PC-9 (cell line): Measurements from ENCODE around the gene FUT3. TPM values are rescaled to one million over a fixed set of nuclear protein-coding genes. Genes with fewer than 3 reads are reported as not detected.

Source experiments
- BruUV-seq: library from RNA; stranded (reverse); fragments of 400-500 nt; replicated peaks from 2 replicates; lab custom pipeline; 2021; lab: Mats Ljungman, UMichigan
- CTCF ChIA-PET: fragments of 300-600 bp; sonication (Branson Sonifier 250); formaldehyde crosslinking; loops from one replicate; lab custom pipeline; 2022; ENCODE audit warnings: antibody characterized with exemption; lab: Charles Lee
- POLR2A ChIA-PET: fragments of 300-600 bp; sonication (Branson Sonifier 250); formaldehyde crosslinking; loops from one replicate; lab custom pipeline; 2022; ENCODE audit warnings: antibody characterized with exemption; ENCODE audit not compliant: unreplicated experiment; lab: Charles Lee
- DNase-seq, 2 experiments: peaks; one replicate each; pipeline versions ENCODE4 v3.0.0 to v3.0.0-alpha.2; 2015 to 2022; ENCODE audit warnings: mixed read lengths in 1 of 2
- H2AFZ ChIP-seq: fragments of 200-600 bp; sonication (generic); 2 replicates; pipeline ENCODE4 v1.8.1; 2017; ENCODE audit warnings: antibody characterized with exemption
- H3F3A ChIP-seq: fragments of 200-600 bp; sonication (generic); 2 replicates; pipeline ENCODE4 v1.8.1; 2017; ENCODE audit warnings: antibody characterized with exemption, mild to moderate bottlenecking, low read depth; ENCODE audit not compliant: insufficient read depth
- H3K27ac ChIP-seq: fragments of 200-600 bp; sonication (generic); 2 replicates; pipeline ENCODE4 v1.6.1; 2016; ENCODE audit warnings: mixed run types
- H3K27me3 ChIP-seq: fragments of 200-600 bp; sonication (generic); 2 replicates; pipeline ENCODE4 v1.6.1; 2016; ENCODE audit warnings: low read depth, mixed run types; ENCODE audit not compliant: insufficient read depth
- H3K36me3 ChIP-seq: fragments of 200-600 bp; sonication (generic); 2 replicates; pipeline ENCODE4 v1.6.1; 2016; ENCODE audit warnings: low read depth, mixed run types
- H3K4me1 ChIP-seq: fragments of 200-600 bp; sonication (generic); replicated peaks from 2 replicates; pipeline ENCODE4 v1.6.1; 2016; ENCODE audit warnings: mixed run types; ENCODE audit not compliant: insufficient read depth
- H3K4me2 ChIP-seq: fragments of 200-600 bp; sonication (generic); 2 replicates; pipeline ENCODE4 v1.6.1; 2017; ENCODE audit warnings: mixed run types
- H3K4me3 ChIP-seq: fragments of 200-600 bp; sonication (generic); 2 replicates; pipeline ENCODE4 v1.6.1; 2016; ENCODE audit warnings: mixed run types
- H3K79me2 ChIP-seq: fragments of 200-600 bp; sonication (generic); 2 replicates; pipeline ENCODE4 v1.6.1; 2017; ENCODE audit warnings: low read depth, mixed run types
- H3K9me2 ChIP-seq: fragments of 200-600 bp; sonication (generic); 2 replicates; pipeline ENCODE4 v1.8.1; 2017; ENCODE audit warnings: mild to moderate bottlenecking; ENCODE audit not compliant: insufficient read depth
- H3K9me3 ChIP-seq: fragments of 200-600 bp; sonication (generic); 2 replicates; pipeline ENCODE4 v1.8.1; 2016; ENCODE audit warnings: low read depth; ENCODE audit not compliant: insufficient read depth
- H4K20me1 ChIP-seq: fragments of 200-600 bp; sonication (generic); 2 replicates; pipeline ENCODE4 v1.8.1; 2017; ENCODE audit not compliant: insufficient read depth
- CTCF ChIP-seq: fragments of 200-600 bp; sonication (generic); conservative IDR thresholded peaks from 2 replicates; pipeline ENCODE4 v1.6.1; 2017; ENCODE audit warnings: mixed run types, antibody characterized with exemption, mild to moderate bottlenecking, moderate library complexity
- EZH2 ChIP-seq: fragments of 200-600 bp; sonication (generic); IDR thresholded peaks from 2 replicates; pipeline ENCODE4 v1.8.0; 2017; ENCODE audit warnings: antibody characterized with exemption, low read depth
- intact Hi-C: fragments of 100-400 bp; cut with micrococcal nuclease; formaldehyde crosslinking; loops from one replicate; pipeline ENCODE4 v1.10.0; 2022; ENCODE audit not compliant: unreplicated experiment
- total RNA-seq: library from RNA; stranded (reverse); gene quantifications from 2 replicates; pipeline ENCODE4 v1.2.3, GENCODE V29; 2021

Gene FUT3
- total RNA-seq, 1 experiment from 2014 or later = 28.5 TPM

- Histone ChIP-seq H3K36me3 (no peaks in the 10 kb centered on the region), H3K4me3 (no peak overlapping the region), H4K20me1 (no peaks in the 10 kb centered on the region), H3K4me1 (no peaks in the 10 kb centered on the region), H3K4me2 (no peak overlapping the region), H3F3A (no peaks in the 10 kb centered on the region), H3K27ac (no peak overlapping the region), H2AFZ (no peak overlapping the region), H3K9me3 (no peaks in the 10 kb centered on the region), H3K79me2 (no peaks in the 10 kb centered on the region), H3K9me2 (no peaks in the 10 kb centered on the region), H3K27me3 (no peaks in the 10 kb centered on the region)
- intact Hi-C loops = no loop called here
- ChIA-PET POLR2A (no interaction called here), CTCF (no interaction called here)
- DNase-seq = no peak
- no TSS peak for BruUV-seq
- no peak for TF ChIP-seq EZH2
- no peak for TF ChIP-seq CTCF
Observed at GRCh38 chr19:5814852-5815246, 36.4 kb downstream of the FUT3 start.

DNA sequence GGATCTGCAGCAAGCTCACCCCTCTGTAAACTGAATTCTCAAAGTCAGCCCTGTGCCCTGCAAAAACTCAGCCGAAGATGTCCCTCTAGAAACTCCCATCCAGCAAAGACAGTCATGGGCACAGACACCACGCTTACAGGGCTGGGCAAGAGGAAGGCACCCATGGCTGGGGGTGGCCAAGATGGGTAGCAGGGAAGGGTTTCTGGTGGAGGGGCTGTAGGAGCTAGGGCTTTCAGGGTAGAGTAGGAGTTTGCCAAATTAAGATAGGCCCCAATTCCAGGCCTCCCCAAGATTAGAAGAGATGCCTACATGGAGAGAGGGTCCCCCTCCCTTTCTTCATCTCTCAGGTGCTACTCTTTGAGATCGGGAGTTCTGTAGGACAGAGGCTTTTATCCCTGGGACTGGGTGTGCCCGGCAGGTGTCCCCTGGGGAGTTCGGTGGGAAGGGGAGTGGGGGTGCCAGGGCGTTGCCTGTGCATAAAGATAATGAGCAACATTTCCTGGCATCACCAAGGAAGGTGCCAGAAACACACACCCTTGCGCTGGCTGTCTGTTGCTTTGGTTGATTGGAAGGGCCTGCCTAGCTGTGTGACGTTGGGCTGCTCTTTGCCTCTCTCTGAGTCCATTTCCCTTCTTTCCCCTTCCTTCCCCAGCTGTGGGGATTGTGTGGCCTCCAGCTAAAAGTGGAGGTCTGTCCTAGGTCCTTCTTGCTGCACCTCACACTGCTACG lies 37.0 kb downstream of the FUT3 start:
- Histone ChIP-seq H3F3A (no peaks in the 10 kb centered on the region), H2AFZ (no peak overlapping the region), H3K4me2 (no peak overlapping the region), H3K4me1 (no peaks in the 10 kb centered on the region), H3K36me3 (no peaks in the 10 kb centered on the region), H3K4me3 (no peak overlapping the region), H4K20me1 (no peaks in the 10 kb centered on the region), H3K9me3 (no peaks in the 10 kb centered on the region), H3K9me2 (no peaks in the 10 kb centered on the region), H3K79me2 (no peaks in the 10 kb centered on the region), H3K27me3 (no peaks in the 10 kb centered on the region), H3K27ac (no peak overlapping the region)
- intact Hi-C loops = no loop called here
- no TSS peak for BruUV-seq
- no peak for DNase-seq
- ChIA-PET CTCF (no interaction called here), POLR2A (no interaction called here)
- no peak for TF ChIP-seq CTCF
- no peak for TF ChIP-seq EZH2

GRCh38 chr19:5811117-5811516 lies 40.1 kb downstream of the FUT3 start:
- POLR2A ChIA-PET = no interaction called here
- H2AFZ ChIP-seq = no peak overlapping the region
- H3K36me3 ChIP-seq = no peaks in the 10 kb centered on the region
- intact Hi-C loops = no loop called here
- no peaks in the 10 kb centered on the region for H3K79me2 ChIP-seq
- 0 out of 2 replicates have a peak, but pooled peaks cover under 1% of the 10 kb centered on the region for H3K27me3 ChIP-seq
- H3K9me3 ChIP-seq = no peaks in the 10 kb centered on the region
- H3K27ac ChIP-seq = no peak overlapping the region
- no peaks in the 10 kb centered on the region for H3K9me2 ChIP-seq
- CTCF ChIA-PET = no interaction called here
- no peak for DNase-seq
- no peak overlapping the region for H3K4me3 ChIP-seq
- TF ChIP-seq EZH2 (no peak), CTCF (no peak)
- no peaks in the 10 kb centered on the region; the same call in 1 of the 2 replicates for H3F3A ChIP-seq
- no peaks in the 10 kb centered on the region for H4K20me1 ChIP-seq
- H3K4me1 ChIP-seq = no peaks in the 10 kb centered on the region
- BruUV-seq = no TSS peak
- H3K4me2 ChIP-seq = no peak overlapping the region
